ENCODE results near the gene NRG4. TPM values are rescaled to one million over a fixed set of nuclear protein-coding genes. Genes with fewer than 3 reads are reported as not detected.

NRG4 gene
- total RNA-seq, 1 experiment from 2014 or later, result not detected

GRCh38 chr15:75891895-75892294 is 120.3 kb downstream of the NRG4 start:
- H3T11ph ChIP-seq (ENCODE audit: low read length), result no peak overlapping the region
- H4K20me1 ChIP-seq (ENCODE audit: control insufficient read depth, insufficient read depth, insufficient read length), result no peaks in the 10 kb centered on the region
- H3K36me3 Mint-ChIP-seq (ENCODE audit: insufficient read depth in 1 of 3, low read depth in 3 of 3), result peaks cover 12 to 57% (median 40%) of the 10 kb centered on the region in 3 experiments; a peak in 6 of 7 replicates
- no peak for DNase-seq
- H3K4me1 Mint-ChIP-seq, result no peaks in the 10 kb centered on the region
- H3K9ac ChIP-seq (ENCODE audit: extremely low read depth, insufficient read length, low read length), result no peak overlapping the region
- no peak overlapping the region for H3K23ac ChIP-seq (ENCODE audit: insufficient read length, low read depth, low read length)
- H2BK5ac ChIP-seq (ENCODE audit: insufficient read length, low read length), result no peak overlapping the region
- H4K91ac ChIP-seq (ENCODE audit: insufficient read length, low read depth, low read length), result no peak overlapping the region
- no peaks in the 10 kb centered on the region for H3K79me2 ChIP-seq (ENCODE audit: insufficient read depth, low read length)
- no peak overlapping the region for H3K18ac ChIP-seq (ENCODE audit: insufficient read length, low read depth, low read length)
- no peak overlapping the region for H3K56ac ChIP-seq (ENCODE audit: insufficient read length, low read depth, low read length)
- no peak for TF ChIP-seq CTCF (conservative IDR thresholded peaks at IDR 0.05)
- no peaks in the 10 kb centered on the region for H3K23me2 ChIP-seq (ENCODE audit: insufficient read length, low read depth, low read length, poor library complexity, severe bottlenecking)
- no peak overlapping the region for H4K5ac ChIP-seq (ENCODE audit: insufficient read length, low read depth, low read length)
- no peak overlapping the region for H3K4me3 Mint-ChIP-seq
- no peak overlapping the region for H3K27ac ChIP-seq (ENCODE audit: insufficient read length, low read depth, low read length)
- H2BK15ac ChIP-seq (ENCODE audit: low read depth, low read length), result no peak overlapping the region
- H3K9me3 ChIP-seq (ENCODE audit: control insufficient read depth, low read depth, low read length), result no peaks in the 10 kb centered on the region
- no peaks in the 10 kb centered on the region for H3K4me1 ChIP-seq (ENCODE audit: insufficient read depth, low read length)
- no peak overlapping the region for H3K4me2 ChIP-seq (ENCODE audit: insufficient read depth, insufficient read length, low read length)
- H2AK5ac ChIP-seq (ENCODE audit: insufficient read length, low read length), result no peak overlapping the region
- no peak overlapping the region for H2BK120ac ChIP-seq (ENCODE audit: low read depth, low read length, poor library complexity, severe bottlenecking)
- H4K8ac ChIP-seq (replicated peaks; ENCODE audit: insufficient read length, low read depth, low read length), result no peak overlapping the region
- no peak overlapping the region for H2BK20ac ChIP-seq (ENCODE audit: low read depth, low read length, poor library complexity, severe bottlenecking)
- no peaks in the 10 kb centered on the region for H3K9me3 Mint-ChIP-seq
- H3K14ac ChIP-seq (ENCODE audit: insufficient read depth, low read length), result no peak overlapping the region
- no peak overlapping the region for H2BK12ac ChIP-seq (ENCODE audit: insufficient read length, low read depth, low read length)
- no peaks in the 10 kb centered on the region for H3K27me3 ChIP-seq (ENCODE audit: insufficient read depth, low read length)
- H3K79me1 ChIP-seq (ENCODE audit: insufficient read depth, low read depth, low read length, poor library complexity, severe bottlenecking), result peaks cover 2% of the 10 kb centered on the region
- no peak overlapping the region for H2AFZ ChIP-seq (ENCODE audit: low read length)
- no peak overlapping the region for H3K4ac ChIP-seq (ENCODE audit: low read depth, low read length)
- no peaks in the 10 kb centered on the region for H3K27me3 Mint-ChIP-seq (ENCODE audit: low read depth)
- no peak overlapping the region for H3K27ac Mint-ChIP-seq

Other genes starting within 250 kb of the NRG4 start
- gene UBE2Q2, start 169.0 kb downstream of the NRG4 start, total RNA-seq (2021), result 29.6 and 31.8 TPM in 2 replicates
- gene FBXO22, start 108.5 kb downstream of the NRG4 start, total RNA-seq (2021), result 59.2 and 59.9 TPM in 2 replicates
- gene TMEM266, start 47.6 kb upstream of the NRG4 start, total RNA-seq (2021), result 0.55 and 0.81 TPM in 2 replicates

Data from H9 (cell line).